Upper lobe of left lung (tissue), 6 donors: ENCODE results near the gene ANO6. TPM values are rescaled to one million over a fixed set of nuclear protein-coding genes. Genes with fewer than 3 reads are reported as not detected.

Experiments
- ATAC-seq, 2 donors: fragments of 200-7000 bp; cut with Tn5 transposase; one replicate each; pipeline ENCODE4 v1.9.1; 2022; ENCODE audit warnings: mild to moderate bottlenecking in 2 of 2, moderate library complexity in 2 of 2; ENCODE audit not compliant: low FRiP score in 2 of 2
- DNase-seq, 2 donors: peaks; one replicate each; pipeline ENCODE4 v3.0.0-alpha.2; 2019 to 2020
- H3K27ac ChIP-seq, 4 donors: fragments of 200-600 bp; sonication (generic); one replicate each; pipeline ENCODE4 v1.5.1; 2016 to 2019
- H3K27me3 ChIP-seq, 4 donors: fragments of 200-600 bp; sonication (generic); one replicate each; pipeline ENCODE4 v1.5.1; 2017 to 2019
- H3K36me3 ChIP-seq, 4 donors: fragments of 200-600 bp; sonication (generic); one replicate each; pipeline ENCODE4 v1.5.1; 2016 to 2019
- H3K4me1 ChIP-seq, 4 donors: fragments of 200-600 bp; sonication (generic); one replicate each; pipeline ENCODE4 v1.5.1; 2018 to 2019
- H3K4me3 ChIP-seq, 4 donors: fragments of 200-600 bp; sonication (generic); one replicate each; pipeline ENCODE4 v1.5.1; 2017 to 2019; ENCODE audit warnings: mild to moderate bottlenecking in 2 of 4, moderate library complexity in 1 of 4
- H3K9me3 ChIP-seq, 4 donors: fragments of 200-600 bp; sonication (generic); one replicate each; pipeline ENCODE4 v1.5.1; 2018 to 2019
- CTCF ChIP-seq, 6 experiments: fragments of 450-650 bp in 4 of 6; fragments of 200-600 bp in 2 of 6; sonication (generic) in 2 of 6; IDR thresholded peaks; one replicate each; pipeline ENCODE4 v1.5.1; 2016 to 2019; ENCODE audit warnings: antibody characterized with exemption in 6 of 6
- EP300 ChIP-seq, 4 donors: sonication (generic); formaldehyde crosslinking; IDR thresholded peaks; one replicate each; pipeline ENCODE4 v1.5.1; 2017; ENCODE audit warnings: antibody characterized with exemption in 4 of 4, control low read depth in 2 of 4
- POLR2A ChIP-seq, 4 donors: fragments of 450-650 bp; IDR thresholded peaks; one replicate each; pipeline ENCODE4 v1.5.1; 2016 to 2017; ENCODE audit warnings: antibody characterized with exemption in 4 of 4, mild to moderate bottlenecking in 2 of 4
- POLR2AphosphoS5 ChIP-seq, 2 donors: sonication (generic); formaldehyde crosslinking; IDR thresholded peaks; one replicate each; pipeline ENCODE4 v1.5.1; 2017; ENCODE audit warnings: antibody characterized with exemption in 2 of 2
- WGBS, 2 donors: methylation state at CpG; one replicate each; pipeline ENCODE4 v1.1.5; 2017 to 2018; 5-methylcytosine and 5-hydroxymethylcytosine counted together
- total RNA-seq, 6 donors: library from RNA; depleted of rRNA in 4 of 6; stranded (reverse); fragments of >200 nt in 4 of 6; gene quantifications; one replicate each; pipeline versions ENCODE4 v1.1.0 to v1.2.1, GENCODE V29; 2016 to 2021
- donor health status: DM: no; HTN: no; CAD: no; lungs with moderate emphysema.
- donor health status: DM: no; HTN: yes; CAD: no; lungs with severe emphysema.

Gene ANO6
- total RNA-seq, 6 donors from 2014 or later, result 26.2 to 83.7 (median 57.9) TPM

DNA sequence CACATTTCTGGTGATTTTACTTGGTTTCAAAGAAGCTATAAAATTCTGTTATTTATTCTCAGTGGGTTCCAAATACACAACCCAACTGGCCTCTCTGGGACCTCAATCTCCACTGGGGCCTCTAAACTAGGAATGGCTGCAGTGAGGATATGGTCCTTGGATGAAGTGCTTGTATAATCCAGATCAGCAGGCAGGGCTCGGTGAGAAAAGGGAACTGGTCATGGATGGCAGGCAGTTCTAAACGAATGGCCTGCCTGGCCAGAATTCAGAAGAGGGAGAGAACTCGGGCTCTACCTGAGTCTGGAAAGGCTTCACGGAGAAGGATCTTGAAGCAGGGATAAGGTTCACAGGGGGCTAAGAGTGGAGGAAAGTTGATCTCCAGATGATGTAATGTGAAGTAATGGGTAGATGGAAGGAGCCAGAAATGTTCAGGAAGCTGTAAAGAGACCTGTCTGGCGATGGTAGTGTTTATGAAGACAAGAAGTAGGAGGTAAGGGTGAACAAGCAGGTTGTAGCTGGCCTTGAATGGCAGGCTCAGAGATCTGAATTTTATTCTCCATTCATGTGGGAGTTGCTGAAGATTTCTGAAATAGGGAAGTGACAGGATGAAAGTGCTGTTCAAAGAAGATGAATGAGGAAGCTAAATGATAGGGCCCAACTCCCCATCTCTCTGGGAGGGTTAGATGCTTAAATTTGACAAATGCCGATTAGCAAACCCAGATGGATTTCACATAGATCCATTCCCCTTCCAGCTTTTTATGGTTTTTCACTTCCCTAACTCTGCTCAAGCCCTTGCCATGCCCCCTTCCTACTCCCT lies 31.5 kb upstream of the ANO6 start:
- no peak for TF ChIP-seq POLR2AphosphoS5 (IDR thresholded peaks at IDR 0.05)
- no peak for TF ChIP-seq CTCF (IDR thresholded peaks at IDR 0.05)
- TF ChIP-seq EP300 (IDR thresholded peaks at IDR 0.05), result no peak
- TF ChIP-seq POLR2A (IDR thresholded peaks at IDR 0.05), result no peak
- ATAC-seq (no peak), DNase-seq (no peak)
- H3K27me3 ChIP-seq, result no peaks in the 10 kb centered on the region
- WGBS, 2 donors, result 74 to 82% methylated on average over 6 of the region's 6 CpGs
- H3K4me1 ChIP-seq, result no peaks in the 10 kb centered on the region
- no peak overlapping the region for H3K27ac ChIP-seq
- no peaks in the 10 kb centered on the region for H3K36me3 ChIP-seq
- H3K9me3 ChIP-seq, result peaks cover 0 to 2% (median under 1%) of the 10 kb centered on the region in 4 donors
- no peak overlapping the region for H3K4me3 ChIP-seq

- H3K27ac ChIP-seq, result no peak overlapping the region
- no peaks in the 10 kb centered on the region for H3K9me3 ChIP-seq
- H3K27me3 ChIP-seq, result no peaks in the 10 kb centered on the region
- TF ChIP-seq CTCF (IDR thresholded peaks at IDR 0.05) (no peak), POLR2A (IDR thresholded peaks at IDR 0.05) (no peak), EP300 (IDR thresholded peaks at IDR 0.05) (no peak), POLR2AphosphoS5 (IDR thresholded peaks at IDR 0.05) (no peak)
- WGBS, 2 donors, result 94% methylated on average over 2 of the region's 2 CpGs
- no peaks in the 10 kb centered on the region for H3K36me3 ChIP-seq
- peaks cover 0 to 4% (median under 1%) of the 10 kb centered on the region in 4 donors for H3K4me1 ChIP-seq
- ATAC-seq (no peak), DNase-seq (no peak)
- no peak overlapping the region for H3K4me3 ChIP-seq
Observed at GRCh38 chr12:45186762-45187161, 29.1 kb upstream of the ANO6 start.

GRCh38 chr12:45189766-45190403 lies 26.0 kb upstream of the ANO6 start:
- Histone ChIP-seq H3K9me3 (no peaks in the 10 kb centered on the region), H3K36me3 (no peaks in the 10 kb centered on the region), H3K27ac (no peak overlapping the region), H3K4me1 (peaks cover 4 to 12% (median 10%) of the 10 kb centered on the region in 4 donors), H3K4me3 (no peak overlapping the region), H3K27me3 (no peaks in the 10 kb centered on the region)
- no peak for TF ChIP-seq POLR2AphosphoS5 (IDR thresholded peaks at IDR 0.05)
- TF ChIP-seq CTCF (IDR thresholded peaks at IDR 0.05), result no peak
- no peak for TF ChIP-seq POLR2A (IDR thresholded peaks at IDR 0.05)
- TF ChIP-seq EP300 (IDR thresholded peaks at IDR 0.05), result no peak
- DNase-seq (no peak), ATAC-seq (no peak)
- WGBS, 2 donors, result 93 to 96% methylated on average over 1 of the region's 1 CpG

- no peak overlapping the region for H3K27ac ChIP-seq
- WGBS, 2 donors, result 64 to 76% methylated on average over 1 of the region's 1 CpG
- no peak overlapping the region for H3K4me3 ChIP-seq
- no peaks in the 10 kb centered on the region for H3K27me3 ChIP-seq
- ATAC-seq (no peak), DNase-seq (no peak)
- no peaks in the 10 kb centered on the region for H3K9me3 ChIP-seq
- no peaks in the 10 kb centered on the region for H3K36me3 ChIP-seq
- TF ChIP-seq POLR2A (IDR thresholded peaks at IDR 0.05), result no peak
- peaks cover 4 to 12% (median 10%) of the 10 kb centered on the region in 4 donors for H3K4me1 ChIP-seq
Observed at GRCh38 chr12:45191239-45191638, 24.7 kb upstream of the ANO6 start.

GRCh38 chr12:45192707-45193106 lies 23.2 kb upstream of the ANO6 start:
- Histone ChIP-seq H3K4me3 (no peak overlapping the region), H3K27ac (no peak overlapping the region), H3K27me3 (no peaks in the 10 kb centered on the region), H3K4me1 (peaks cover 4 to 12% (median 10%) of the 10 kb centered on the region in 4 donors), H3K36me3 (no peaks in the 10 kb centered on the region), H3K9me3 (no peaks in the 10 kb centered on the region)
- DNase-seq (no peak), ATAC-seq (no peak)
- TF ChIP-seq POLR2AphosphoS5 (IDR thresholded peaks at IDR 0.05), result no peak
- no peak for TF ChIP-seq EP300 (IDR thresholded peaks at IDR 0.05)
- TF ChIP-seq CTCF (IDR thresholded peaks at IDR 0.05), result no peak
- TF ChIP-seq POLR2A (IDR thresholded peaks at IDR 0.05), result no peak
- 74 to 75% methylated on average over 4 of the region's 4 CpGs for WGBS, 2 donors
